Measurements from ENCODE around the gene GDAP2. TPM values are rescaled to one million over a fixed set of nuclear protein-coding genes. Genes with fewer than 3 reads are reported as not detected.

GDAP2 gene
- total and polyA plus RNA-seq, 2 of the 4 experiments (the other 2 are of a cell fraction): 5.4 to 27.1 TPM

DNA sequence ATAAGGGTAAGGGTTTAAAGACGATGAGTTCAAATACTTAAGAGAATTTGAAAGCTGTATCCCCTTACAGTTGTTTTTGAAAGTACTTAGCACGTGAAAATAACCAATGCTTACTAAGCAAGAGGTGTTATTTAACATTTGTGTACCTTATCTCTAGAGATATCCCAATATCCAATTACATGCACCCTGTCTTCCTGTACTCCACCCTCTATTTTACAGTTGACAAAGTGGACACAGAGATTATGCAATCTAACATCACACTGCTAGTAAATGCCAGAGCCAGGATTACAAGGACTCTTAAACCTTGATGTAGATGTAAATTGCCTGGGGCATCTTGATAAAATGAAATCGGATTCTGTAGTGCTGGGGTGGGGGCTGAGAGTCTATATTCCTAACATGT, 72.0 kb downstream of the GDAP2 start:
- DNase-seq (peak; percentile 4), ATAC-seq (ENCODE audit: low read depth) (no peak)
- POLR2A ChIA-PET (ENCODE audit: unreplicated experiment): no interaction called here

More for the DNA sequence above, 72.0 kb downstream of the GDAP2 start:
- H3K36me3 ChIP-seq (ENCODE audit: control insufficient read depth, insufficient read depth, low read length): no peaks in the 10 kb centered on the region
- no peaks in the 10 kb centered on the region for H3K9me1 ChIP-seq (ENCODE audit: insufficient read depth, low read length)
- no peak overlapping the region for H4K5ac ChIP-seq (ENCODE audit: low read depth, low read length)
- no peaks in the 10 kb centered on the region for H3K9me3 ChIP-seq (ENCODE audit: control insufficient read depth, insufficient read depth, low read length)
- no peak overlapping the region; the same call in 1 of the 2 replicates for H3K4me2 ChIP-seq (ENCODE audit: low read depth, low read length)
- H3K14ac ChIP-seq (replicated peaks; ENCODE audit: low read depth, low read length): peak overlapping the region; percentile 6; the same call in 1 of the 2 replicates
- no peak overlapping the region for H3K4me3 ChIP-seq (ENCODE audit: insufficient read depth, low read depth, low read length)
- no peak overlapping the region; the same call in 1 of the 2 replicates for H2AK5ac ChIP-seq (ENCODE audit: low read depth, low read length)
- peak overlapping the region; percentile 65; the same call in 1 of the 2 replicates for H3K18ac ChIP-seq (ENCODE audit: low read depth, low read length)
- peak overlapping the region; percentile 19; the same call in 1 of the 2 replicates for H3K4ac ChIP-seq (ENCODE audit: low read depth, low read length)
- in situ Hi-C loops (cut with MboI; ENCODE audit: low sequenced_read_pairs): no loop called here
- peak overlapping the region; percentile 20; the same call in 1 of the 2 replicates for H4K91ac ChIP-seq (ENCODE audit: insufficient read depth, low read depth, low read length)
- peak overlapping the region; percentile 5; the same call in 1 of the 2 replicates for H3K56ac ChIP-seq (ENCODE audit: extremely low read depth, insufficient read depth, low read length)
- intact Hi-C loops (cut with micrococcal nuclease): no loop called here
- H2BK120ac ChIP-seq (ENCODE audit: low read depth, low read length): peak overlapping the region; percentile 79; the same call in 1 of the 2 replicates
- peak overlapping the region; percentile 28; the same call in 1 of the 2 replicates for H2BK20ac ChIP-seq (ENCODE audit: low read depth, low read length)
- dilution Hi-C loops (cut with HindIII; ENCODE audit: low sequenced_read_pairs, unreplicated experiment): no loop called here
- peaks cover 0 to 4% of the 10 kb centered on the region in 2 experiments; a peak in 1 of 4 replicates for H3K79me1 ChIP-seq (ENCODE audit: low read depth in 1 of 2, low read length in 2 of 2)
- H4K8ac ChIP-seq (ENCODE audit: low read depth in 2 of 2, low read length in 2 of 2): peak overlapping the region; percentile 12 to 43; a peak in 2 of 4 replicates
- CTCF ChIA-PET: no interaction called here
- no peaks in the 10 kb centered on the region for H3K27me3 ChIP-seq (ENCODE audit: control insufficient read depth, insufficient read depth, low read length)
- no peak overlapping the region for H3K27ac ChIP-seq (ENCODE audit: insufficient read depth, low read length)
- H2BK15ac ChIP-seq (ENCODE audit: low read depth, low read length): peak overlapping the region; percentile 69; the same call in 1 of the 3 replicates
- H2AK9ac ChIP-seq (replicated peaks; ENCODE audit: low read depth, low read length, poor library complexity): no peak overlapping the region
- no peak overlapping the region for H3K9ac ChIP-seq (ENCODE audit: low read depth, low read length)
- H2AFZ ChIP-seq (replicated peaks; ENCODE audit: low read length, poor library complexity): no peak overlapping the region
- no peak overlapping the region; the same call in 1 of the 2 replicates for H3K23ac ChIP-seq (ENCODE audit: low read depth, low read length)
- TF ChIP-seq CEBPB (IDR thresholded peaks at IDR 0.05; ENCODE audit: low read depth, low read length): peak; percentile 78
- TF ChIP-seq RFX5 (IDR thresholded peaks at IDR 0.05; ENCODE audit: low read depth, low read length): no peak
- no peak for TF ChIP-seq RAD21 (IDR thresholded peaks at IDR 0.05; ENCODE audit: low read length)
- no CpG with 5 or more reads among the region's 3 CpGs for WGBS, 2 experiments (ENCODE audit: extremely low coverage in 2 of 2, insufficient read length in 1 of 2)
- H4K20me1 ChIP-seq (ENCODE audit: insufficient read depth, low read length): no peaks in the 10 kb centered on the region
- no TSS peak for BruUV-seq (replicated peaks)
- peaks cover 8% of the 10 kb centered on the region for H3K4me1 ChIP-seq (ENCODE audit: control insufficient read depth, insufficient read depth, low read length)
- no peak overlapping the region for H2BK5ac ChIP-seq (ENCODE audit: low read depth, low read length, poor library complexity, severe bottlenecking)
